ENCODE data around the gene TTC7B. TPM values are rescaled to one million over a fixed set of nuclear protein-coding genes. Genes with fewer than 3 reads are reported as not detected.

The TTC7B gene
- polyA plus RNA-seq, 1 donor from 2014 or later = 0.89 TPM

DNA sequence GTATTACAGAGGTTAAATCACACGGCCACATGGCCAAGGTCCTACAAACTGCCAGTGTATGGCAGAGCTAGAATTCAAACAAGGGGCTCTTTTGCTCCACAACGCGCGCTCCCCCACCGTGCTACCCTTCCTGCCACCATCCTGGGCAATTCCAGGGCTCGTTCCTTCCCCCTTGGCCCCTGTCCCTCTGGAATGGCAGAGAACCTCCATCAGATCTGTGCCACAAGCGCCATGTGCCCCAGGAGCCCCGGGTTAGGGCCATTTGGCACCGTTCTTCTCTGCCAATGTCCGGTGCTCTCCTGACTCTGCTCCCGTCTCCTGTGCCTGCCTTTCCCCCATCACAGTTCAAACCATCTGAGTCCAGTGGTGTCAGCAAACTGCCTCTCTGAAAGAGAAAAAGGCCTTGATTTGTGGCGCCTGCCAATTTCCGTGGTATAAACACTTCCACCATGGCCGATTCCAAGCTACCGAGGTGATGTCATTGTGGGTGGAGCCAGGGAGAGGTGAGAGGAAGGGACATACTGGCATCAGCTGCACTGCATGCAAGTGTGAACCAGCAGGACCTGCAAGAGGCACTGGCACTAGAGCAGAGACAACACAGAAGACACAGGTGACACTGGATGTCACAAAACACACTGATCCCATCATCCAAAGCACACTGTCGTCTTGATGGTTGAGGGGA, 256.3 kb downstream of the TTC7B start:
- H3K27ac Mint-ChIP-seq = peak overlapping the region in 1 of 3 donors; percentile 33
- H3K4me1 Mint-ChIP-seq = no peaks in the 10 kb centered on the region
- H3K9me3 Mint-ChIP-seq = peaks cover 0 to 3% (median 0%) of the 10 kb centered on the region in 3 donors
- H3K27me3 Mint-ChIP-seq = no peaks in the 10 kb centered on the region
- peak overlapping the region in 1 of 4 donors; percentile 40 for H3K4me3 Mint-ChIP-seq
- no peaks in the 10 kb centered on the region for H3K36me3 Mint-ChIP-seq

GRCh38 chr14:90558983-90559590, 257.1 kb downstream of the TTC7B start:
- H3K9me3 Mint-ChIP-seq = peaks cover 0 to 3% (median 0%) of the 10 kb centered on the region in 3 donors
- H3K4me1 Mint-ChIP-seq = no peaks in the 10 kb centered on the region
- no peaks in the 10 kb centered on the region for H3K27me3 Mint-ChIP-seq
- no peaks in the 10 kb centered on the region for H3K36me3 Mint-ChIP-seq
- no peak overlapping the region for H3K27ac Mint-ChIP-seq
- no peak overlapping the region for H3K4me3 Mint-ChIP-seq

DNA sequence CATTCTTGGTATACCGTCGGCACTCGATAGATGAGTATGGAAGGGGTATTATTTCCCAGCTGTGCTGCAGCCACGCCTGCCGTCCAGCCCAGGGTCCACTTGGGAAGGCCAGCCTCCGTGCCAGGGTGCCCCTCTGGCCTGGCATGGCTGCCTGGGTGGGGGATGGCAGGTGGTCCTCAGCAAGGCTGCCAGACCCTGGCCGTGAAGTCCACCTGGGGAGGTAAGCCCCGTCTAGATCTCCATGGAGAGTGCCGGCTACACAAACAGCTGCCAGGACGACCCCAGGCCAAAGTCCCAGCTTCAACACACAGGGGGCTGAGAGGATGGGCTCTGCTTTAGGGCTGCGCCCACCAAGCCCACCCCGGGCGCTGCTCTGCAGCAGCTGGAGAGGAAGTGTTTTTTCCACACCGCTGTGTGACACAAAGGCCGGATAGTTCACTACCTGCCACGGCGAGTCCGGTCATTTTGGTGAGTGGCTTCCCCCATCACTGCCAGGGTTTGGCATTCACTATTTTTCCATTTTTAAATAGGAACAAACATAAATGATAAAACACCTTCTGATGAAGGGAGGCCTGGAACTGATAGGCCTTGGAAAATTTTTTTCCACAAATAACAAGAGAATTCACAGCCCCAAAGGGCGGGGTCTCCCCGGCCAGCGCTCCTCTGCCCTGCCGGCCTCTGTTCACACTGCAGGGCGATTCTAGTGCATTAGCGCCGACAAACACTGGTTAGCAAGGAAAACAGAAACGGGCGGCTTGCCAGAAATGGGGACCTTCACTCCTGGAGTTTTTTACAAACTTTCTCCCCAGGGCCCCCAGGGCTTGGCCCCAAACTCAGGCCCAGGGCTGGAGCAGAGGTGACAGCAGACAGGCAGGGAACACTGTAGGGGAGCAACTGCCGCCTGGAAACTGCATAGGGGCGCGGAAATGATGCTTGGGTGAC, 257.9 kb downstream of the TTC7B start:
- Mint-ChIP-seq H3K27me3 (no peaks in the 10 kb centered on the region), H3K4me3 (no peak overlapping the region), H3K36me3 (no peaks in the 10 kb centered on the region), H3K9me3 (peaks cover 0 to 3% (median 0%) of the 10 kb centered on the region in 3 donors), H3K27ac (no peak overlapping the region), H3K4me1 (no peaks in the 10 kb centered on the region)

GRCh38 chr14:90557516-90557915, 258.7 kb downstream of the TTC7B start:
- Mint-ChIP-seq H3K9me3 (peaks cover 0 to 3% (median 0%) of the 10 kb centered on the region in 3 donors), H3K4me1 (no peaks in the 10 kb centered on the region), H3K27ac (no peak overlapping the region), H3K27me3 (no peaks in the 10 kb centered on the region), H3K36me3 (no peaks in the 10 kb centered on the region), H3K4me3 (no peak overlapping the region)

- Mint-ChIP-seq H3K27me3 (no peaks in the 10 kb centered on the region), H3K36me3 (no peaks in the 10 kb centered on the region), H3K9me3 (peaks cover 0 to 3% (median 0%) of the 10 kb centered on the region in 3 donors), H3K4me1 (no peaks in the 10 kb centered on the region), H3K27ac (no peak overlapping the region), H3K4me3 (no peak overlapping the region)
Measured at GRCh38 chr14:90556666-90557450, 259.4 kb downstream of the TTC7B start.

GRCh38 chr14:90556012-90556477, 260.2 kb downstream of the TTC7B start:
- Mint-ChIP-seq H3K9me3 (peaks cover 0 to 3% (median 0%) of the 10 kb centered on the region in 3 donors), H3K4me3 (no peak overlapping the region), H3K4me1 (no peaks in the 10 kb centered on the region), H3K36me3 (no peaks in the 10 kb centered on the region), H3K27me3 (no peaks in the 10 kb centered on the region), H3K27ac (no peak overlapping the region)

DNA sequence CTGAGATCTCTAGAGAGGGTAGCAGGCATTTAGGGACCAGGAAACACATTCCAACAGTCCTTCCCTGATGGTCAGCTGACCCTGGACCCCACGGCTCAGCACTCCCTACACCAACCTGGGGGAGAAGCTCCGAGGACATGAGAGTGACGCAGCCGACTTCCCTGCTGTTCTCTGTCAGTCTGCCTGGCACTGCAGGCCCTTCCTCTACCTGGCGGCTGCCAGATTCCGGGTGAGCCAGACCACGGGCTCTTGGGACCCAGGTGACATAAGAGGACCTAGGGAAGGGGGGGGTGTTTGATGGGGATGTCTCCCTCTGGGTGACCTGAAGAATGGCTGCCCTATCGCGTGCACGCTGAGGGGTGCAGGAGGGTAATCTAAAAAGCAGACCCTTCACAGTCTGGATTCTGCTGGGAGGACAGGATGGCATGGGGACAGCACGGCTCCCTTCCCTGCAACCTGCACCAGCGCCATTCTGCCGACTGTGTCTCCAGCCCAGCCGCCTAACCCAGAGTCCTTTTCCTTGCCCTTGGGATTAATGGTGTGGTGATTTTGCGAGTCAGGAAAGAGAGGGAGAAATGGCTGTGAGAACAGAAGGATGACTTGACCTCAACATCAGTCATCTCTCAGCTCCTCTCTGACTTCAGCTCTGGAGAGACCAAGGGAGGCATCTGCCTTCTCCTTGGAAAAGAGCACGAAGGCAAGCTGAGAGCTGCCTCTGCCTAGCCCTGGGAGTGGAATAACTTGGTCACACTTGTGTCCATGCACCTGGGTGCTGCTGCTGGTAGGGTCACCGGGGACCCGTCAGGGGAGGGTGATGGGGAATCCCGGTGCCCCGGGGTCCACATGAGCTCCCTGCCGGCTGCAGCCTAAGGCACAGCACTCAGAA, 260.9 kb downstream of the TTC7B start:
- H3K27ac Mint-ChIP-seq = no peak overlapping the region
- H3K27me3 Mint-ChIP-seq = no peaks in the 10 kb centered on the region
- no peaks in the 10 kb centered on the region for H3K36me3 Mint-ChIP-seq
- peaks cover 0 to 3% (median 0%) of the 10 kb centered on the region in 3 donors for H3K9me3 Mint-ChIP-seq
- no peak overlapping the region for H3K4me3 Mint-ChIP-seq
- H3K4me1 Mint-ChIP-seq = no peaks in the 10 kb centered on the region

DNA sequence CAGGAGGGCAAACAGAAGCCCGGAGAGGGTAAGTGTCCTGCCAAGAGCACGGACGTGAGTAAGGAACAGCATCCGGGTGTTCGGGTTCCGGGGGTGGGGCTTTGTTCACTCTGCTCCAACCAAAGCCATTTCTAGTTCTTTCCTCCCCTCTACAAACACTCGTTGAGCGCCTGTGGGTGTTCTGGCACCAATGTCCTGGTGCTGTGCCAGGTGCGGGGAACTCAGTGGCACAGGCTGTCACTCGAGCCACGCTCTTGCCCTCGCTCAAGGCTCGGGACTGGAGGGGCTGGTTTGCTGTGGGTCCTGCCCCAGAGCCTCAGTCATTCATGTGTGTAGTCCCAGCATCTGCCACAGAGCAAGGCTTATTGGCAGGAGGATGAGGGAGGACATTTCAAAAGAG, 261.9 kb downstream of the TTC7B start:
- Mint-ChIP-seq H3K27me3 (no peaks in the 10 kb centered on the region), H3K9me3 (no peaks in the 10 kb centered on the region), H3K4me1 (no peaks in the 10 kb centered on the region), H3K36me3 (no peaks in the 10 kb centered on the region), H3K4me3 (no peak overlapping the region), H3K27ac (no peak overlapping the region)

- no peaks in the 10 kb centered on the region for H3K36me3 Mint-ChIP-seq
- no peaks in the 10 kb centered on the region for H3K27me3 Mint-ChIP-seq
- no peaks in the 10 kb centered on the region for H3K9me3 Mint-ChIP-seq
- H3K4me3 Mint-ChIP-seq = no peak overlapping the region
- H3K4me1 Mint-ChIP-seq = no peaks in the 10 kb centered on the region
- H3K27ac Mint-ChIP-seq = no peak overlapping the region
Measured at GRCh38 chr14:90553921-90554336, 262.3 kb downstream of the TTC7B start.

GRCh38 chr14:90553298-90553920, 262.8 kb downstream of the TTC7B start:
- H3K4me1 Mint-ChIP-seq = no peaks in the 10 kb centered on the region
- no peak overlapping the region for H3K27ac Mint-ChIP-seq
- no peaks in the 10 kb centered on the region for H3K9me3 Mint-ChIP-seq
- H3K4me3 Mint-ChIP-seq = no peak overlapping the region
- no peaks in the 10 kb centered on the region for H3K36me3 Mint-ChIP-seq
- no peaks in the 10 kb centered on the region for H3K27me3 Mint-ChIP-seq

- peaks cover 3% of the 10 kb centered on the region for H3K27me3 Mint-ChIP-seq
- no peaks in the 10 kb centered on the region for H3K9me3 Mint-ChIP-seq
- H3K4me3 Mint-ChIP-seq = no peak overlapping the region
- no peaks in the 10 kb centered on the region for H3K36me3 Mint-ChIP-seq
- no peaks in the 10 kb centered on the region for H3K4me1 Mint-ChIP-seq
- no peak overlapping the region for H3K27ac Mint-ChIP-seq
Measured at GRCh38 chr14:90552465-90553297, 263.5 kb downstream of the TTC7B start.

DNA sequence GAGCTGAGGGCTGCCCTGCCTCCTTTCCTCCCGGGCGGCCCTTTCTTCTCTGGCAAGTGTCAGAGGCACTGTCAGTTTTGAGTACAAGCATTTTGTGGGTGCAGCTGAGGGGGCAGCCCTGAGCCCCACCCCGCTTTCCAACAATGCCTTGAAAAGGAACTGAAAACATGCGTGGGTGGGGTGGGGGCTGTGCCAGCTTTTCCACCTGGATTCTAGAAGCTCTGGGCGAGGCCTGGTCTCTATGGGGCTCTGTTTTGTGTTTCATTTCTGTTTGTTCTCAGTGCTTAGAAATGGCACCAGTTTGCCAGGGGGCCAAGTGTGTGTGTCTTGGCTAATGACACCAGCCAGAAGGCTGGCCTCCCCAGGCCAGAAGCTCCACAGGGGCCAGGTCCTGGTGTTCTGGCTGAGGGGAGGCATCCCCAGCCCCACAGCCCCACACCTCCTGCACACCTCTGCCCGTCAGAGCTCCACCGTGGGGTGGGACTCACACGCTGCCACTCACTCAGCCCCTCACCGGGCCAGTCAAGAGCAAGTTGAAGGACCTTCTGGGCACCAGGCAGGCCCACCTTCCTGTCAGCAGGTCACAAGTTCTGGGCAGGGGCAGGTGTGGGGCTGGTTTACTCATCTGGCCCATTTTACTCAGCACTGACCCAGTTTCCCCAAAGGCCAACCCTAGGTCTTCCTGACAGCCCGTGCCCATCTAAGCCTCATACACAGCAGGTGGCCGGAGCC, 264.3 kb downstream of the TTC7B start:
- Mint-ChIP-seq H3K9me3 (no peaks in the 10 kb centered on the region), H3K27me3 (peaks cover 3% of the 10 kb centered on the region), H3K4me3 (no peak overlapping the region), H3K27ac (no peak overlapping the region), H3K36me3 (no peaks in the 10 kb centered on the region), H3K4me1 (no peaks in the 10 kb centered on the region)
